Naive thymus-derived CD8-positive, alpha-beta T cell (primary cell): ENCODE results near the gene TMEM63B. TPM values are rescaled to one million over a fixed set of nuclear protein-coding genes. Genes with fewer than 3 reads are reported as not detected.
"Not testable (repeated sequence)": the region's sequence is repeated elsewhere in the genome, so short reads cannot be mapped to it uniquely, and the experiment has no call there.

Experiments used
- ATAC-seq, 2 donors: fragments of 150-1000 bp; cut with Tn5 transposase in 1 of 2; sonication (Bioruptor Pico), chemical (Tn5 transposase) in 1 of 2; 1 replicate in 1 of 2; 2 replicates in 1 of 2; pipeline ENCODE4 v1.10.0; 2021; ENCODE audit warnings: mild to moderate bottlenecking in 2 of 2, moderate library complexity in 2 of 2
- POLR2A ChIA-PET: fragments of 350-600 bp; sonication (Branson Sonifier 250); formaldehyde crosslinking; loops from one replicate; lab custom pipeline; 2021; ENCODE audit warnings: antibody characterized with exemption; lab: Charles Lee
- DNase-seq, 10 donors: peaks; one replicate each; pipeline versions ENCODE4 v3.0.0 to v3.0.0-alpha.2; 2020 to 2022
- H3K27ac Mint-ChIP-seq, 10 donors: one replicate each; pipeline ENCODE4 v1.8.0; 2020 to 2022; ENCODE audit warnings: mild to moderate bottlenecking in 10 of 10, mixed read lengths in 10 of 10, moderate library complexity in 4 of 10, inconsistent platforms in 1 of 10
- H3K27me3 Mint-ChIP-seq, 5 donors: one replicate each; pipeline ENCODE4 v1.8.0; 2021 to 2022; ENCODE audit warnings: mixed read lengths in 5 of 5
- H3K36me3 Mint-ChIP-seq, 3 donors: one replicate each; pipeline ENCODE4 v1.8.0; 2020 to 2022; ENCODE audit warnings: mixed read lengths in 3 of 3, mild to moderate bottlenecking in 2 of 3, inconsistent platforms in 1 of 3
- H3K4me1 Mint-ChIP-seq, 4 donors: one replicate each; pipeline ENCODE4 v1.8.0; 2021 to 2022; ENCODE audit warnings: mixed read lengths in 4 of 4
- H3K4me3 Mint-ChIP-seq, 10 donors: one replicate each; pipeline ENCODE4 v1.8.0; 2020 to 2022; ENCODE audit warnings: mild to moderate bottlenecking in 10 of 10, mixed read lengths in 10 of 10, moderate library complexity in 6 of 10, inconsistent platforms in 1 of 10
- H3K9me3 Mint-ChIP-seq, 9 donors: one replicate each; pipeline ENCODE4 v1.8.0; 2020 to 2022; ENCODE audit warnings: mixed read lengths in 9 of 9, mild to moderate bottlenecking in 3 of 9, inconsistent platforms in 1 of 9, moderate library complexity in 1 of 9
- polyA plus RNA-seq, 3 donors: library from polyadenylated mRNA; unstranded; fragments of 300-500 nt; fragmentation: Illumina TruSeq; gene quantifications; one replicate each; pipeline ENCODE4 v1.2.3, GENCODE V29; 2021
- total RNA-seq, 8 experiments: library from RNA in 2 of 8; stranded (reverse) in 2 of 8; gene quantifications; one replicate each; pipeline ENCODE4 v1.2.3 and lab custom pipeline; 2021 to 2026

Gene TMEM63B
- total and polyA plus RNA-seq, 5 experiments from 2014 or later: 0.26 to 15.9 (median 2.2) TPM

DNA sequence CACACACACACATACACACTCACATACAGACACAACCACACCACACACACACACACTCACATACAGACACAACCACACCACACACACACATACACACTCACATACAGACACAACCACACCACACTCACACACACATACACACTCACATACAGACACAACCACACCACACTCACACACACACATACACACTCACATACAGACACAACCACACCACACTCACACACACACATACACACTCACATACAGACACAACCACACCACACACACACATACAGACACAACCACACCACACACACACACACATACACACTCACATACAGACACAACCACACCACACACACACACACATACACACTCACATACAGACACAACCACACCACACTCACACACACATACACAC, 54.4 kb downstream of the TMEM63B start:
- H3K9me3 Mint-ChIP-seq, POLR2A ChIA-PET, DNase-seq, H3K4me3 Mint-ChIP-seq, H3K27me3 Mint-ChIP-seq, H3K27ac Mint-ChIP-seq, H3K36me3 Mint-ChIP-seq, ATAC-seq: not testable (repeated sequence)
- H3K4me1 Mint-ChIP-seq: peaks cover 11 to 24% (median 19%) of the 10 kb centered on the region in 4 donors

GRCh38 chr6:44182911-44183390, 55.6 kb downstream of the TMEM63B start:
- POLR2A ChIA-PET: no interaction called here
- Mint-ChIP-seq H3K27me3 (no peaks in the 10 kb centered on the region), H3K4me1 (peaks cover 8 to 16% (median 12%) of the 10 kb centered on the region in 4 donors), H3K27ac (peak overlapping the region in 1 of 10 donors; percentile 4), H3K4me3 (no peak overlapping the region), H3K9me3 (no peaks in the 10 kb centered on the region), H3K36me3 (no peaks in the 10 kb centered on the region)
- DNase-seq (no peak), ATAC-seq (no peak)

GRCh38 chr6:44183783-44184182, 56.4 kb downstream of the TMEM63B start:
- Mint-ChIP-seq H3K4me1 (peaks cover 8 to 16% (median 12%) of the 10 kb centered on the region in 4 donors), H3K27ac (no peak overlapping the region), H3K36me3 (no peaks in the 10 kb centered on the region), H3K9me3 (no peaks in the 10 kb centered on the region), H3K27me3 (peaks cover 0 to 1% (median 0%) of the 10 kb centered on the region in 5 donors), H3K4me3 (no peak overlapping the region)
- ATAC-seq (no peak), DNase-seq (no peak)
- POLR2A ChIA-PET: no interaction called here

GRCh38 chr6:44185356-44185755, 58.0 kb downstream of the TMEM63B start:
- ATAC-seq, H3K27me3 Mint-ChIP-seq, H3K36me3 Mint-ChIP-seq, H3K4me3 Mint-ChIP-seq, DNase-seq, H3K9me3 Mint-ChIP-seq: not testable (repeated sequence)
- POLR2A ChIA-PET: interaction anchor here (0.6 to 1.4 kb wide), 3 partner anchors 52 to 1255 kb away, joined by 3 to 6 read pairs (median 3); partner anchors contain the start of gene HSP90AB1
- H3K27ac Mint-ChIP-seq: peak overlapping the region in 5 of 10 donors; percentile 4 to 88 (median 43)
- H3K4me1 Mint-ChIP-seq: peaks cover 8 to 16% (median 12%) of the 10 kb centered on the region in 4 donors

DNA sequence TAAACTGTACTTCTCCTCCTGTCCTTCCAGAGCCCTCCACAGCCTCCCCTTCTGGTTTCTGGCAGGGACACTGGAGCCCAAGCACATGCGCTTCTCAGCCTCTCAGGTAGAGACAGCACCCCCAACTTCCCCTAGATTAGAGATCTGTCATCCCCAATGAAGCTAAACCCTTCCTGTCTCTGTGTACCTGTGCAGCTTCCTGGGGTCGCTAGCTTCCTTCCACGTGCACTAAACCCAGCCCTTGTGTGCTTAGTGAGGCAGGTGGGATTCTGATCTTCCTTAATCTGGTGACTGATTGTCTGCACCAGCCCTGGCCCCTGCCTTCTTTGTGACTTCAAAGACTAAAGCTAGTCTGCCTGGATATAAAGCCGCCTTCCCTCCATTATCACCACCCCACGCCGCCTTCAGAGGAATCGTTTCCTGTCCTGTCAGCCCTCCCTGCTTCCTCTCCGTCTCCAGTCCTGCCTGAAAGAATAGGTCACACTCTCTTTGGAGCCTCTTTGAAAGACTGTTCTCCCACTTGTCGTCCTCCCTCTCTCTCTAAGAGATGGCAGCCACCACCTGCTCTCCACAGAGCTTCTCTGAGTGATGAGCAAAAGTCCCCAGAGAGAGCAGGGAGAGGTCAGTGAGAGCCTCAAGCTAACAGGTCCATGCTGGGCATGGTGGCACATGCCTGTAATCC, 58.7 kb downstream of the TMEM63B start:
- Mint-ChIP-seq H3K27me3 (peaks cover 0 to 1% (median 0%) of the 10 kb centered on the region in 5 donors), H3K4me3 (peak overlapping the region; percentile 27 to 77 (median 60)), H3K36me3 (no peaks in the 10 kb centered on the region), H3K9me3 (no peaks in the 10 kb centered on the region), H3K4me1 (peaks cover 8 to 16% (median 12%) of the 10 kb centered on the region in 4 donors), H3K27ac (peak overlapping the region; percentile 58 to 89 (median 82))
- DNase-seq: peak in 5 of 10 donors; percentile 28 to 65 (median 39)
- ATAC-seq: peak; percentile 88 to 95
- POLR2A ChIA-PET: interaction anchor here (0.8 to 1.4 kb wide), 3 partner anchors 52 to 61 kb away, joined by 3 to 6 read pairs (median 3); partner anchors contain the start of gene HSP90AB1

- Mint-ChIP-seq H3K9me3 (no peaks in the 10 kb centered on the region), H3K4me1 (peaks cover 8 to 16% (median 12%) of the 10 kb centered on the region in 4 donors), H3K27me3 (peaks cover 0 to 1% (median 0%) of the 10 kb centered on the region in 5 donors), H3K27ac (peak overlapping the region in 6 of 10 donors; percentile 19 to 89 (median 71)), H3K36me3 (no peaks in the 10 kb centered on the region), H3K4me3 (peak overlapping the region in 2 of 10 donors; percentile 57 to 70)
- DNase-seq (no peak), ATAC-seq (no peak)
- POLR2A ChIA-PET: interaction anchor here (0.8 to 1.4 kb wide), 2 partner anchors 59 to 61 kb away, joined by 3 to 6 read pairs; partner anchors contain the start of gene HSP90AB1
Measured at GRCh38 chr6:44186635-44187025, 59.3 kb downstream of the TMEM63B start.

GRCh38 chr6:44188819-44189218, 61.5 kb downstream of the TMEM63B start:
- H3K27me3 Mint-ChIP-seq: peaks cover 1 to 9% (median 4%) of the 10 kb centered on the region in 5 donors
- peaks cover 0 to 2% (median 0%) of the 10 kb centered on the region in 9 donors for H3K9me3 Mint-ChIP-seq
- ATAC-seq: no peak
- peaks cover 11 to 22% (median 14%) of the 10 kb centered on the region in 4 donors for H3K4me1 Mint-ChIP-seq
- H3K36me3 Mint-ChIP-seq: no peaks in the 10 kb centered on the region
- DNase-seq: no peak
- POLR2A ChIA-PET: no interaction called here
- H3K27ac Mint-ChIP-seq: no peak overlapping the region
- no peak overlapping the region for H3K4me3 Mint-ChIP-seq

DNA sequence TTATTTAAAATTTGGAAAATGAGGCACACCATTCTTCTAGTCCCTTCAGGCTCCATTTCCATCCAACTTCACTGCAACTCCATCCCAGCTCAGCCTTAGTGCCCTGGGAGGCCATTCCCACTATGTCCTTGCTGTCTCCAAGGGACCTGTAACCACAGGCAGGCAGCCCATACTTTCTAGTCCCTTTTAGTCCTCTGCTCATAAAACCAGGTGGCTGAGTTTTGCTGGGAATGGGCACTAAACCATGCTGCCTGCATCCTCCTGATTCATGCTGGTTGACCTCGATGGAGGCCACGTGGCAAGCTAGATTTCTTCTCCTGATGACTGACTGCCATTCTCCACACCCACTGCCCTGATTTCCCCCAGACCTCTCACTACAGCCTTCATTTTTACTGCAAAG, 61.9 kb downstream of the TMEM63B start:
- DNase-seq (no peak), ATAC-seq (no peak)
- peaks cover 11 to 22% (median 14%) of the 10 kb centered on the region in 4 donors for H3K4me1 Mint-ChIP-seq
- POLR2A ChIA-PET: no interaction called here
- H3K4me3 Mint-ChIP-seq: no peak overlapping the region
- H3K36me3 Mint-ChIP-seq: no peaks in the 10 kb centered on the region
- H3K9me3 Mint-ChIP-seq: peaks cover 0 to 2% (median 0%) of the 10 kb centered on the region in 9 donors
- H3K27ac Mint-ChIP-seq: peak overlapping the region in 2 of 10 donors; percentile 17 to 32
- H3K27me3 Mint-ChIP-seq: peaks cover 1 to 9% (median 4%) of the 10 kb centered on the region in 5 donors

GRCh38 chr6:44190715-44191114, 63.4 kb downstream of the TMEM63B start:
- Mint-ChIP-seq H3K4me1 (peaks cover 9 to 14% (median 12%) of the 10 kb centered on the region in 4 donors), H3K36me3 (no peaks in the 10 kb centered on the region), H3K4me3 (no peak overlapping the region), H3K27me3 (peaks cover 3 to 11% (median 4%) of the 10 kb centered on the region in 5 donors), H3K9me3 (peaks cover 0 to 2% (median 0%) of the 10 kb centered on the region in 9 donors), H3K27ac (no peak overlapping the region)
- POLR2A ChIA-PET: no interaction called here
- ATAC-seq (no peak), DNase-seq (no peak)

DNA sequence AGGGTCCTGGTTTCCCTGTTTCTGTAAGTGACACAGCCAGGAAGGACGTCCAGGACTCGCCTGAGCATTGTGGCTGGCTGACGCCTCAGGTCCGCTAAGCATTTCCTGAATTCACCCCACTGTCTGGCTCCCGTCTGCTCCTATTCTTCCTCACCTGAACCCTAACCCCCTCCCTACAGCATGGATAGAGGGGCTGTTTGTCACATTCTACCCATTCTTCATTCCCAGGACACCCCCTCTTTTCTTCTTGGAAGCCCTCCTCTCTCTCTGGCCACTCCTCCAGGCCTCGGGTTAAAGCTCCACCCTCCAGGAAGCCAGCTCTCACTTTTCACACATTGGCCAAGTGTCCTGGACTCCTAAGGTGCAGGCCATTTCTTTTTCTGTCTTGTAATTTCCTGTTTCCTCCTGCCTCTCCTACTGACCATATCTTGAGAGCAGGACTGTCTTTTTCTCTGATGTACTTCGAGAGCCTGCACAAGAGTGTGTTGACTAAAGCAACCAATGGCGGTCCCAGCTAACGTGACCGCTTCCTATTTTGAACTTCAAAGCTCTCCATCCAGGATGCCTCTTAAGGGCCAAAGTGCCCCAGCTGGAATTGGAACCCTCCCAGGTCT, 65.2 kb downstream of the TMEM63B start:
- DNase-seq (no peak), ATAC-seq (no peak)
- Mint-ChIP-seq H3K9me3 (peaks cover 0 to 2% (median 0%) of the 10 kb centered on the region in 9 donors), H3K27ac (peak overlapping the region in 1 of 10 donors; percentile 24), H3K36me3 (no peaks in the 10 kb centered on the region), H3K27me3 (peaks cover 3 to 11% (median 4%) of the 10 kb centered on the region in 5 donors), H3K4me1 (peaks cover 2 to 6% (median 3%) of the 10 kb centered on the region in 4 donors), H3K4me3 (no peak overlapping the region)
- POLR2A ChIA-PET: no interaction called here

- peaks cover 2 to 6% (median 3%) of the 10 kb centered on the region in 4 donors for H3K4me1 Mint-ChIP-seq
- ATAC-seq (no peak), DNase-seq (no peak)
- POLR2A ChIA-PET: no interaction called here
- H3K4me3 Mint-ChIP-seq: no peak overlapping the region
- no peak overlapping the region for H3K27ac Mint-ChIP-seq
- peaks cover 3 to 11% (median 4%) of the 10 kb centered on the region in 5 donors for H3K27me3 Mint-ChIP-seq
- H3K9me3 Mint-ChIP-seq: peaks cover 0 to 2% (median 0%) of the 10 kb centered on the region in 9 donors
- H3K36me3 Mint-ChIP-seq: no peaks in the 10 kb centered on the region
Measured at GRCh38 chr6:44193307-44193910, 66.1 kb downstream of the TMEM63B start.

- Mint-ChIP-seq H3K27ac (no peak overlapping the region), H3K4me3 (no peak overlapping the region), H3K9me3 (peaks cover 0 to 2% (median 0%) of the 10 kb centered on the region in 9 donors), H3K36me3 (no peaks in the 10 kb centered on the region), H3K4me1 (peaks cover 2 to 6% (median 3%) of the 10 kb centered on the region in 4 donors), H3K27me3 (peaks cover 3 to 11% (median 4%) of the 10 kb centered on the region in 5 donors)
- DNase-seq (no peak), ATAC-seq (no peak)
- POLR2A ChIA-PET: no interaction called here
Measured at GRCh38 chr6:44194326-44194725, 67.0 kb downstream of the TMEM63B start.
